ENCODE results near the gene SLC35B2.

DNA sequence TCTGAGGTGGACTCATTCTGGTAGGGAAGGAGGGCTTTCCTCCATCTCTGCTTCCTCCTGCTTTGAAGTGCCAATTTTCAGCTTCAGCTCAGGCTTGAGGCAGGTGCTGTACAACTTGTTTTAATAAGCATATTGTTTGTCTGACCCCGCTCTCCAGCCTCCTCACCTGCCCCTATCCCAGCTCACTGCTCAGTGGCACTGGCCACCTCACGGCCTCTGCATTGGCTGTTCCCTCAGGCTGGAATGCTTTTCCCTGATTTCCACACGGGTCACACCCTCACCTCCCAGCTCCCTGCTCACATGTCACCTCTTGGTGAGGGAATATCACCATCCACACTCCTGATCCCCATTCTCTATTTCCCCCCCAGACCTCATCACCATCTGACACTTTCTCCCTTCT, 41.5 kb upstream of the SLC35B2 start:
- TF ChIP-seq, protein P1, sequence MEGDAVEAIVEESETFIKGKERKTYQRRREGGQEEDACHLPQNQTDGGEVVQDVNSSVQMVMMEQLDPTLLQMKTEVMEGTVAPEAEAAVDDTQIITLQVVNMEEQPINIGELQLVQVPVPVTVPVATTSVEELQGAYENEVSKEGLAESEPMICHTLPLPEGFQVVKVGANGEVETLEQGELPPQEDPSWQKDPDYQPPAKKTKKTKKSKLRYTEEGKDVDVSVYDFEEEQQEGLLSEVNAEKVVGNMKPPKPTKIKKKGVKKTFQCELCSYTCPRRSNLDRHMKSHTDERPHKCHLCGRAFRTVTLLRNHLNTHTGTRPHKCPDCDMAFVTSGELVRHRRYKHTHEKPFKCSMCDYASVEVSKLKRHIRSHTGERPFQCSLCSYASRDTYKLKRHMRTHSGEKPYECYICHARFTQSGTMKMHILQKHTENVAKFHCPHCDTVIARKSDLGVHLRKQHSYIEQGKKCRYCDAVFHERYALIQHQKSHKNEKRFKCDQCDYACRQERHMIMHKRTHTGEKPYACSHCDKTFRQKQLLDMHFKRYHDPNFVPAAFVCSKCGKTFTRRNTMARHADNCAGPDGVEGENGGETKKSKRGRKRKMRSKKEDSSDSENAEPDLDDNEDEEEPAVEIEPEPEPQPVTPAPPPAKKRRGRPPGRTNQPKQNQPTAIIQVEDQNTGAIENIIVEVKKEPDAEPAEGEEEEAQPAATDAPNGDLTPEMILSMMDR (IDR thresholded peaks at IDR 0.05; ENCODE audit: borderline replicate concordance, extremely low read depth, low read length, poor library complexity, severe bottlenecking), result no peak
- no peak for TF ChIP-seq EZH2 (IDR thresholded peaks at IDR 0.05; ENCODE audit: borderline replicate concordance, low read depth, low read length, severe bottlenecking)
